ENCODE results near the gene ERICH6B. TPM values are rescaled to one million over a fixed set of nuclear protein-coding genes. Genes with fewer than 3 reads are reported as not detected.
"Not testable (repeated sequence)": the region's sequence is repeated elsewhere in the genome, so short reads cannot be mapped to it uniquely, and the experiment has no call there.

The ERICH6B gene
- total RNA-seq (2014; rRNA removed; shearing (Covaris generic); ENCODE audit: low replicate concordance), result not detected in 2 replicates

DNA sequence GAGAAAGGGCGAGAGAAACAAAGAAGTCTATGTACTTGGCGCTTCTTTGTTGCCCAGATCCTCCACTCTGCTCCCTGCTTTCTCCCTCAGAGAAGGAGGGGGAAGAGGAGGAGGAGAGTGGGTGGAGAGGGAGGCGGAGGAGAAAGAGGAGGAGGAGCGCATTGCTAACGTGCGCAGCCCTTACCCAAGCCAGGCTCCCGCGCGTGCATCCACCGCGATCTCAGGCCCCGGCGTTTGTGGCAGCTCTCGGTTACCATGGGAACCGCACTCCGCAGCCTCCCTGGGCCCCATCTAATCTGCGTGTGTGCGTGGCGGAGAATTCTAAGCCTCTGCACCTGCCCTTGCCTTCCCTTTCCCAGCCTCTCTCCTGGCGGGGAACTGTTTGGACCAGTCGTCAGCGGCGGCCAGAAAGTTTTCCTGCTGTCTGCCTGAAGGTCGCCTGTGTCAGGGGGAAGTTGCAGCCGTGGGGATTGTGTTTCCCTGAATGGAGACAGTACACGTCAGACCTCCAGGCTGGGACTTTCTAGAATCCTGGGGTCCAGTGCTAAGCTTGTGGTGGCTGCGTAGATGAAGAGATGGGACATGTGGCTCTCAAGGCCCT lies at the start of gene ERICH6B:
Gene ERICH6B (minus strand): TSS at position 239 of the 601 bp plus-strand sequence. CDS start 18,734 bp downstream, outside the sequence.
- H4K20me1 ChIP-seq (ENCODE audit: insufficient read depth, low read depth, low read length), result no peaks in the 10 kb centered on the region
- no peak within 1 kb of the TSS for H3K27ac ChIP-seq (ENCODE audit: low read length)
- no peaks in the 10 kb centered on the region for H3K27me3 ChIP-seq (ENCODE audit: low read length)
- no peak within 1 kb of the TSS for H3K9ac ChIP-seq (ENCODE audit: low read length)
- H3K4me2 ChIP-seq (ENCODE audit: low read depth, low read length, poor library complexity, severe bottlenecking), result no peak within 1 kb of the TSS
- no peak within 1 kb of the TSS for H3K4me3 ChIP-seq (ENCODE audit: low read length)
- no peak within 1 kb of the TSS for H2AFZ ChIP-seq (ENCODE audit: low read length)
- no peaks in the 10 kb centered on the region for H3K4me1 ChIP-seq (ENCODE audit: low read length)
- no peak for DNase-seq
- no peaks in the 10 kb centered on the region for H3K9me3 ChIP-seq (ENCODE audit: low read length)
- no peaks in the 10 kb centered on the region for H3K79me2 ChIP-seq (ENCODE audit: low read length)
- H3K9me2 ChIP-seq (replicated peaks; ENCODE audit: insufficient read depth, low read length), result no peaks in the 10 kb centered on the region
- no peaks in the 10 kb centered on the region for H3K36me3 ChIP-seq (ENCODE audit: insufficient read depth, low read length)

DNA sequence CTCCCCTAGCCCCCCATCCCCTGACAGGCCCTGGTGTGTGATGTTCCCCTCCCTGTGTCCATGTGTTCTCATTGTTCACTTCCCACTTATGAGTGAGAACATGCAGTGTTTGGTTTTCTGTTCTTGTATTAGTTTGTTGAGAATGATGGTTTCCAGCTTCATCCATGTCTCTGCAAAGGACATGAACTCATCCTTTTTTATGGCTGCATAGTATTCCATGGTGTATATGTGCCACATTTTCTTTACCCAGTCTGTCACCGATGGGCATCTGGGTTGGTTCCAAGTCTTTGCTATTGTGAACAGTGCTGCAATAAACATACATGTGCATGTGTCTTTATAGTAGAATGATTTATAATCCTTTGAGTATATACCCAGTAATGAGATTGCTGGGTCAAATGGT lies 47.4 kb upstream of the ERICH6B start:
- H3K9me2 ChIP-seq (replicated peaks; ENCODE audit: insufficient read depth, low read length); H3K27me3 ChIP-seq (ENCODE audit: low read length); H2AFZ ChIP-seq (ENCODE audit: low read length); H3K9me3 ChIP-seq (ENCODE audit: low read length); H4K20me1 ChIP-seq (ENCODE audit: insufficient read depth, low read depth, low read length); DNase-seq; H3K4me2 ChIP-seq (ENCODE audit: low read depth, low read length, poor library complexity, severe bottlenecking); H3K79me2 ChIP-seq (ENCODE audit: low read length); H3K27ac ChIP-seq (ENCODE audit: low read length); H3K36me3 ChIP-seq (ENCODE audit: insufficient read depth, low read length); H3K9ac ChIP-seq (ENCODE audit: low read length); H3K4me1 ChIP-seq (ENCODE audit: low read length); H3K4me3 ChIP-seq (ENCODE audit: low read length): not testable (repeated sequence)

DNA sequence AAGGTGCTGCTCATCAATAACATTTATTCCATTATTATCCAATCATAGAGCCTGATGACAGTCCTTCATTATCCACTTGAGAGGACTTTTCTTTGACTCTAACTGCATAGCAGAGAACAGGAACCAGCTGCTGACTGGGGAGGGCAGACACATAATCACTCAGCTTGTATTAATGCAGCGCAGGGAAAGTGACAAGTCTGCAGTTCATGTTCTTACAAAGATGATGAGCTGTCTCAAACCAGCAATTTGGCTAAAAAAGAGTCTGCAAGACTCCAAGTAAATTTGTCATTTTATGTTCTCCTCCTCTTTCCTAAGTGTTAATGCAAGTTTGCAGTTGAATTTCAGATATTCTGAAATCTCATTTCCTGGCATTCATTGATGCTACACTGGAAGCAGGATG lies 46.6 kb upstream of the ERICH6B start:
- H3K4me3 ChIP-seq (ENCODE audit: low read length), result no peak overlapping the region
- H3K9ac ChIP-seq (ENCODE audit: low read length), result no peak overlapping the region
- H3K27me3 ChIP-seq (ENCODE audit: low read length), result no peaks in the 10 kb centered on the region
- H4K20me1 ChIP-seq (ENCODE audit: insufficient read depth, low read depth, low read length), result no peaks in the 10 kb centered on the region
- H3K9me2 ChIP-seq (replicated peaks; ENCODE audit: insufficient read depth, low read length), result no peaks in the 10 kb centered on the region
- DNase-seq, result no peak
- no peaks in the 10 kb centered on the region for H3K36me3 ChIP-seq (ENCODE audit: insufficient read depth, low read length)
- H3K27ac ChIP-seq (ENCODE audit: low read length), result no peak overlapping the region
- no peak overlapping the region for H2AFZ ChIP-seq (ENCODE audit: low read length)
- H3K9me3 ChIP-seq (ENCODE audit: low read length), result no peaks in the 10 kb centered on the region
- no peaks in the 10 kb centered on the region for H3K79me2 ChIP-seq (ENCODE audit: low read length)
- H3K4me1 ChIP-seq (ENCODE audit: low read length), result no peaks in the 10 kb centered on the region
- H3K4me2 ChIP-seq (ENCODE audit: low read depth, low read length, poor library complexity, severe bottlenecking), result no peak overlapping the region

DNA sequence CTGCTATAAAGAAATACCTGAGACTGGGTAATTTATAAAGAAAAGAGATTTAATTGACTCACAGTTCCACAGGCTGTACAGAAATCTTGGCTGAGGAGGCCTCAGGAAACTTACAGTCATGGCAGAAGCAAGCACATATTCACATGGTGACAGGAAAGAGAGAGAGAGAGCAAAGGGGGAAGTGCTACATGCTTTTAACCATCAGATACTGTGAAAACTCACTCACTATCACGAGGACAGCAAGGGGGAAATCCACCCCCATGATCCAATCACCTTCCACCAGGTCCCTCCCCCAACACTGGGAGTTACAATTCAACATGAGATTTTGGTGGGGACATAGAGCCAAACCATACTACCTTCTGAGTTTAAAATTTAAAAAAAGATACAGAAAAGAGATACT lies 44.9 kb upstream of the ERICH6B start:
- not testable (repeated sequence) for H3K79me2 ChIP-seq (ENCODE audit: low read length); H3K9me3 ChIP-seq (ENCODE audit: low read length); H3K4me2 ChIP-seq (ENCODE audit: low read depth, low read length, poor library complexity, severe bottlenecking); H3K4me1 ChIP-seq (ENCODE audit: low read length); H3K9ac ChIP-seq (ENCODE audit: low read length); H3K4me3 ChIP-seq (ENCODE audit: low read length); H3K27me3 ChIP-seq (ENCODE audit: low read length); DNase-seq; H3K9me2 ChIP-seq (replicated peaks; ENCODE audit: insufficient read depth, low read length); H4K20me1 ChIP-seq (ENCODE audit: insufficient read depth, low read depth, low read length); H3K36me3 ChIP-seq (ENCODE audit: insufficient read depth, low read length); H2AFZ ChIP-seq (ENCODE audit: low read length); H3K27ac ChIP-seq (ENCODE audit: low read length)

DNA sequence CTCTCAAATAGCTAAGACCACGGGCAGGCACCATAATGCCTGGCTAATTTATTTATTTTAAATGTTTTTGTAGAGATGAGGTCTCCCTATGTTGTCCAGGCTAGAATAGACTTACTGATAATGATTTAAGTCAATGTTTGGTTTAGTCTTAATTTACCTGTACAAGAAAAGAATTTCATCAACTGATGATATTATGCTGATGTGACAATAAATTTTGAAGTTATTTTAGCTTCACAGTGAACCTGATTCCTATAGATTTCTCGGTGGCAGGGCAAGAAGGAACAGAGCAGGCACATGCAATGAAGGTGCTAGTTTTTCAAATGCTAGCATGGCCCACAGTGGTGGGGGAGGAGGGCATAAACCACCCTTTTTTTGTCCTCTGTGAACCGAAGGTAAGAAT lies 44.0 kb upstream of the ERICH6B start:
- Histone ChIP-seq H3K79me2 (ENCODE audit: low read length) (no peaks in the 10 kb centered on the region), H3K36me3 (ENCODE audit: insufficient read depth, low read length) (no peaks in the 10 kb centered on the region), H3K4me2 (ENCODE audit: low read depth, low read length, poor library complexity, severe bottlenecking) (no peak overlapping the region), H3K27ac (ENCODE audit: low read length) (no peak overlapping the region), H3K4me3 (ENCODE audit: low read length) (no peak overlapping the region), H3K9ac (ENCODE audit: low read length) (no peak overlapping the region), H4K20me1 (ENCODE audit: insufficient read depth, low read depth, low read length) (no peaks in the 10 kb centered on the region), H3K27me3 (ENCODE audit: low read length) (no peaks in the 10 kb centered on the region), H3K9me2 (replicated peaks; ENCODE audit: insufficient read depth, low read length) (no peaks in the 10 kb centered on the region), H3K9me3 (ENCODE audit: low read length) (no peaks in the 10 kb centered on the region), H2AFZ (ENCODE audit: low read length) (no peak overlapping the region), H3K4me1 (ENCODE audit: low read length) (no peaks in the 10 kb centered on the region)
- no peak for DNase-seq

DNA sequence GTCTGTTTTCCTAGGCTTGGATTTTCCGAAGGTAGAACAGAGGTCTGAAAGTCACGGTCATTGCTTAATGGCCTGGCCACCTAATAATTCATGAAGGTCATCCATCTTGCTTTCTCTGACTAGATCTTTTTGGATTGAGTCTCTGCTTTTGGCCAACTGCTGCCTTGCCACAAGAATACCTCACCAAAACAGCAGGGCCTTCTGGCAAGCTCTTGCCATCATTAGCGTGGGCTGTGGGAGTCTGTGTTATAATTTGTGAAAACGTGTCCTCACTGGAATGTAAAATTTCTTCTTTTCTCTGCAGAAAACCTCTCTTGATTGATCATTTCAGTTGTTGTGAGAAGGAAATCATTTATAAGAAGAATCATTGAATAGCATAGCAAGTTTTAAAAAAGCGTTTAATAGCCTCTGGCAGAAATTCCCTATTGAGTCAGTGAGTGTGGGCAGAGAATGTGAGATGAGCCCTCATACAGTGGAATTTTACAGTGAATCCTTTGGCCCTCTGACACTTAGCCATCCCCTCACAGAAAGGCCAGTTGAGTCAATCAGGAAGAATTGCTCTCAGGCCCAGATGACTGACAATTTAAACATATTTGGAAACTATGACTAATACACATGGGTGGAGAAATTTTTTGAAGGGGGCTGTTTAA lies 43.2 kb upstream of the ERICH6B start:
- no peaks in the 10 kb centered on the region for H3K36me3 ChIP-seq (ENCODE audit: insufficient read depth, low read length)
- H3K79me2 ChIP-seq (ENCODE audit: low read length), result no peaks in the 10 kb centered on the region
- no peaks in the 10 kb centered on the region for H4K20me1 ChIP-seq (ENCODE audit: insufficient read depth, low read depth, low read length)
- DNase-seq, result no peak
- H3K27me3 ChIP-seq (ENCODE audit: low read length), result no peaks in the 10 kb centered on the region
- no peaks in the 10 kb centered on the region for H3K9me3 ChIP-seq (ENCODE audit: low read length)
- no peaks in the 10 kb centered on the region for H3K9me2 ChIP-seq (replicated peaks; ENCODE audit: insufficient read depth, low read length)
- no peak overlapping the region for H3K9ac ChIP-seq (ENCODE audit: low read length)
- H3K4me1 ChIP-seq (ENCODE audit: low read length), result no peaks in the 10 kb centered on the region
- no peak overlapping the region for H3K4me3 ChIP-seq (ENCODE audit: low read length)
- H3K4me2 ChIP-seq (ENCODE audit: low read depth, low read length, poor library complexity, severe bottlenecking), result no peak overlapping the region
- H3K27ac ChIP-seq (ENCODE audit: low read length), result no peak overlapping the region
- no peak overlapping the region for H2AFZ ChIP-seq (ENCODE audit: low read length)

DNA sequence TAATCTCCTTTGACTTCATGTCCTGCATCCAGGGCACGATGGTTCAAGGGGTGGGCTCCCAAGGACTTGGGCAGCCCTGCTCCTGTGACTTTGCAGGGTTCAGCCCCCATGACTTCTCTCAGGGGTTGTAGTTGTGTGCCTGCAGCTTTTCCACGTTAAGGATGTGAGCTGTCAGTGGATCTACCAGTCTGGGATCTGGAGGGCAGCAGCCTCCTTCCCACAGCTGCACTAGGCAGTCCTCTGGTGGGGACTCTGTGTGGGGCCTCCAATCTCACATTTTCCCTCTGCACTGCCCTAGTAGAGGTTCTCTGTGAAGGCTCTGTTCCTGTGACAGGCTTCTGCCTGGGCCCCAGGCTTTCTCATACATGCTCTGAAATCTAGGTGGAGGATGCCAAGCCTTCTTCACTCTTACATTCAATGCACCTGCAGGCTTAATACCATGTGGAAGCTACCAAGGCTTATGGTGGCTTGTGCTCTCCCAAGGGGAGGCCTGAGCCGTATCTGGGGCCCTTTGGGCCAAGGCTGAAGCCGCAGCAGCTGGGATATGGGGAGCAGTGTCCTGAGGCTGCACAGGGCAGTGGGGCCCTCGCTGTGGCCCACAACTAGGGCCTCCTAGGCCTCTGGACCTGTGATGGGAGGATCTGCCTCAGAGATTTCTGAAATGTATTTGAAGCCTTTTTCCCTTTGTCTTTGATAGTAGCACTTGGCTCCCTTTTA lies 39.3 kb upstream of the ERICH6B start:
- H3K9me3 ChIP-seq (ENCODE audit: low read length), result no peaks in the 10 kb centered on the region
- no peak overlapping the region for H3K4me3 ChIP-seq (ENCODE audit: low read length)
- H3K27ac ChIP-seq (ENCODE audit: low read length), result no peak overlapping the region
- H2AFZ ChIP-seq (ENCODE audit: low read length), result no peak overlapping the region
- no peaks in the 10 kb centered on the region for H3K79me2 ChIP-seq (ENCODE audit: low read length)
- H3K4me2 ChIP-seq (ENCODE audit: low read depth, low read length, poor library complexity, severe bottlenecking), result no peak overlapping the region
- no peaks in the 10 kb centered on the region for H3K9me2 ChIP-seq (replicated peaks; ENCODE audit: insufficient read depth, low read length)
- H4K20me1 ChIP-seq (ENCODE audit: insufficient read depth, low read depth, low read length), result no peaks in the 10 kb centered on the region
- DNase-seq, result no peak
- no peaks in the 10 kb centered on the region for H3K4me1 ChIP-seq (ENCODE audit: low read length)
- no peak overlapping the region for H3K9ac ChIP-seq (ENCODE audit: low read length)
- no peaks in the 10 kb centered on the region for H3K27me3 ChIP-seq (ENCODE audit: low read length)
- no peaks in the 10 kb centered on the region for H3K36me3 ChIP-seq (ENCODE audit: insufficient read depth, low read length)

DNA sequence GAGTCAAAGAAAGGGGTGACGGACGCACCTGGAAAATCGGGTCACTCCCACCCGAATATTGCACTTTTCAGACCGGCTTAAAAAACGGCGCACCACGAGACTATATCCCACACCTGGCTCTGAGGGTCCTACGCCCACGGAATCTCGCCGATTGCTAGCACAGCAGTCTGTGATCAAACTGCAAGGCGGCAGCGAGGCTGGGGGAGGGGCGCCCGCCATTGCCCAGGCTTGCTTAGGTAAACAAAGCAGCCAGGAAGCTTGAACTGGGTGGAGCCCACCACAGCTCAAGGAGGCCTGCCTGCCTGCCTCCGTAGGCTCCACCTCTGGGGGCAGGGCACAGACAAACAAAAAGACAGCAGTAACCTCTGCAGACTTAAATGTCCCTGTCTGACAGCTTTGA lies 29.7 kb upstream of the ERICH6B start:
- not testable (repeated sequence) for H3K4me1 ChIP-seq (ENCODE audit: low read length); H3K9ac ChIP-seq (ENCODE audit: low read length); H3K27me3 ChIP-seq (ENCODE audit: low read length); H4K20me1 ChIP-seq (ENCODE audit: insufficient read depth, low read depth, low read length); H3K4me2 ChIP-seq (ENCODE audit: low read depth, low read length, poor library complexity, severe bottlenecking); H3K4me3 ChIP-seq (ENCODE audit: low read length); H3K79me2 ChIP-seq (ENCODE audit: low read length); H2AFZ ChIP-seq (ENCODE audit: low read length); H3K27ac ChIP-seq (ENCODE audit: low read length); H3K9me3 ChIP-seq (ENCODE audit: low read length); DNase-seq; H3K9me2 ChIP-seq (replicated peaks; ENCODE audit: insufficient read depth, low read length); H3K36me3 ChIP-seq (ENCODE audit: insufficient read depth, low read length)

All from Karpas-422 (cell line).